ENCODE data around the gene FIS1. TPM values are rescaled to one million over a fixed set of nuclear protein-coding genes. Genes with fewer than 3 reads are reported as not detected.

FIS1 gene
- total RNA-seq, 1 donor from 2014 or later = 133 TPM

GRCh38 chr7:101220295-101220694 lies 24.6 kb downstream of the FIS1 start:
- DNase-seq (no peak), ATAC-seq (no peak)
- intact Hi-C loops (cut with DNase I) = no loop called here

GRCh38 chr7:101218236-101219125 lies 26.4 kb downstream of the FIS1 start:
- ATAC-seq = peak in 1 of 2 donors; percentile 1
- Histone ChIP-seq H3K9me3 (no peaks in the 10 kb centered on the region), H3K27me3 (ENCODE audit: low read depth) (no peaks in the 10 kb centered on the region), H3K4me3 (peak overlapping the region; percentile 94), H3K4me1 (peaks cover 30% of the 10 kb centered on the region), H3K36me3 (peaks cover 47% of the 10 kb centered on the region), H3K27ac (peak overlapping the region; percentile 93)
- intact Hi-C loops (cut with DNase I) = no loop called here
- DNase-seq = no peak
- TF ChIP-seq CTCF (IDR thresholded peaks at IDR 0.05) = no peak

More at GRCh38 chr7:101220295-101220694, 24.6 kb downstream of the FIS1 start:
- Histone ChIP-seq H3K4me3 (no peak overlapping the region), H3K4me1 (peaks cover 30% of the 10 kb centered on the region), H3K9me3 (no peaks in the 10 kb centered on the region), H3K27me3 (ENCODE audit: low read depth) (no peaks in the 10 kb centered on the region), H3K27ac (no peak overlapping the region), H3K36me3 (peaks cover 47% of the 10 kb centered on the region)
- TF ChIP-seq CTCF (IDR thresholded peaks at IDR 0.05) = no peak

- peak; percentile 98 for DNase-seq
- Histone ChIP-seq H3K4me1 (peaks cover 30% of the 10 kb centered on the region), H3K36me3 (peaks cover 47% of the 10 kb centered on the region), H3K4me3 (peak within 1 kb of the TSS; percentile 94), H3K27ac (peak within 1 kb of the TSS; percentile 93), H3K27me3 (ENCODE audit: low read depth) (no peaks in the 10 kb centered on the region), H3K9me3 (no peaks in the 10 kb centered on the region)
- intact Hi-C loops (cut with DNase I) = no loop called here
- TF ChIP-seq CTCF (IDR thresholded peaks at IDR 0.05) = no peak
- peak; percentile 92 to 95 for ATAC-seq
Measured at GRCh38 chr7:101217388-101218235, 27.3 kb downstream of the FIS1 start, which contains the start of the genes PLOD3 and ZNHIT1. Gene PLOD3 (minus strand): TSS chr7:101217581. CDS start chr7:101217274, 307 bp downstream. Gene ZNHIT1 (plus strand): TSS chr7:101218165. CDS start chr7:101218196, 31 bp downstream.

GRCh38 chr7:101216860-101217387 lies 28.0 kb downstream of the FIS1 start:
- ATAC-seq (peak in 1 of 2 donors; percentile 15), DNase-seq (no peak)
- peak overlapping the region; percentile 94 for H3K4me3 ChIP-seq
- H3K4me1 ChIP-seq = peaks cover 30% of the 10 kb centered on the region
- H3K36me3 ChIP-seq = peaks cover 49% of the 10 kb centered on the region
- intact Hi-C loops (cut with DNase I) = no loop called here
- H3K27me3 ChIP-seq (ENCODE audit: low read depth) = no peaks in the 10 kb centered on the region
- no peak for TF ChIP-seq CTCF (IDR thresholded peaks at IDR 0.05)
- H3K27ac ChIP-seq = peak overlapping the region; percentile 93
- no peaks in the 10 kb centered on the region for H3K9me3 ChIP-seq
